Measurements from ENCODE around the gene AMN. TPM values are rescaled to one million over a fixed set of nuclear protein-coding genes. Genes with fewer than 3 reads are reported as not detected.

Gene AMN
- total RNA-seq, 2 experiments from 2014 or later, result 0.35 to 5.6 TPM

DNA sequence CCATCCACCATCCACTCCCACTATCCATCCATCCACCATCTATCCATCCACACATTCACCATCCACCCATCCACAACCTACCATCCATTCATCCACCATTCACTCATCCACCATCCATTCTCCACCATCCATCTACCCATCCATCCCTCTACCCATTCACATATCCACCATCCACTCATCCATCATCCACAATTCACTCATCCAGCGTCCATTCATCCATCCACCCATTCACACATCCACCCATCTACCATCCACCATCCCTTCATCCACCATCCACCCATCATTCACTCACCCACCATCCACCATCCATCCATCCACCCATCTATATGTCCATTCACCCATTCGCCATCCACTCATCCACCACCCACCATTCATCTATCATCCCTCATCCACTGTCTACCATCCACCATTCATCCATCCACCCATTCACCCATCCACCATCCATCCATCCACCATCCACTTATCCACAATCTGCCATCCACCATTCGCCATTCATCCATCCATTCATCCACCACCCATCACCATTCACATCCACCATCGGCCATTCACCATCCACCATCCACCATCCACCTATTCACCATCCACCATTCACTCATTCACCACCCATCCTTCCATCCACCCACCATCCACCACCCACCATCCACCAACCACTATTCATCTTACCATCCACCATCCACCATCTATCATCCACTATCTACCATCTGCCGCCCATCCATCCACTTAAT is 2.0 kb upstream of the AMN start:
- intact Hi-C loops (cut with micrococcal nuclease; ENCODE audit: unreplicated experiment), result no loop called here
- BruUV-seq (replicated peaks), result no TSS peak

DNA sequence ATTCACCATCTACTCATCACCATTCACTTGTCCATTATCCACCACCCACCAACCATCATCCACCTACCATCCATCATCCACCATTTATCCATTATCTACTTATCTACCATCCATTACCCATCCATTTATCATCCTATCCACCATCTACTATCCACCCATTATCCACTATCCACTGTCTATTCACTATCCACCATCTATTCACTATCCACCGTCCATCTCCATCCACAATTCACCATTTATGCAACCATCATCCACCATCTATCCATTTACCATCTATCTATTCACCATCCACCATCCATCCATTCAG is 1.5 kb upstream of the AMN start:
- CTCF ChIA-PET (ENCODE audit: unreplicated experiment), result no interaction called here
- BruUV-seq (replicated peaks), result no TSS peak
- POLR2A ChIA-PET, result no interaction called here
- Histone ChIP-seq H3K4me1 (ENCODE audit: insufficient read depth, low read length, poor library complexity, severe bottlenecking) (peaks cover 14% of the 10 kb centered on the region), H3K36me3 (ENCODE audit: insufficient read depth, low read length) (no peaks in the 10 kb centered on the region), H2AFZ (ENCODE audit: low read length) (no peak overlapping the region), H3K4me2 (ENCODE audit: low read length) (no peak overlapping the region), H3K79me2 (ENCODE audit: insufficient read depth, low read depth, low read length) (no peaks in the 10 kb centered on the region), H3K27ac (ENCODE audit: low read depth, low read length, poor library complexity, severe bottlenecking) (no peak overlapping the region), H3K9me2 (ENCODE audit: insufficient read depth, low read length) (no peaks in the 10 kb centered on the region), H3K4me3 (ENCODE audit: low read depth, low read length, poor library complexity, severe bottlenecking) (no peak overlapping the region), H4K20me1 (ENCODE audit: insufficient read depth, low read length) (no peaks in the 10 kb centered on the region), H3K9me3 (ENCODE audit: low read length) (no peaks in the 10 kb centered on the region)
- no peak for DNase-seq (ENCODE audit: low spot score)
- intact Hi-C loops (cut with micrococcal nuclease; ENCODE audit: unreplicated experiment), result no loop called here
- TF ChIP-seq, protein P1, sequence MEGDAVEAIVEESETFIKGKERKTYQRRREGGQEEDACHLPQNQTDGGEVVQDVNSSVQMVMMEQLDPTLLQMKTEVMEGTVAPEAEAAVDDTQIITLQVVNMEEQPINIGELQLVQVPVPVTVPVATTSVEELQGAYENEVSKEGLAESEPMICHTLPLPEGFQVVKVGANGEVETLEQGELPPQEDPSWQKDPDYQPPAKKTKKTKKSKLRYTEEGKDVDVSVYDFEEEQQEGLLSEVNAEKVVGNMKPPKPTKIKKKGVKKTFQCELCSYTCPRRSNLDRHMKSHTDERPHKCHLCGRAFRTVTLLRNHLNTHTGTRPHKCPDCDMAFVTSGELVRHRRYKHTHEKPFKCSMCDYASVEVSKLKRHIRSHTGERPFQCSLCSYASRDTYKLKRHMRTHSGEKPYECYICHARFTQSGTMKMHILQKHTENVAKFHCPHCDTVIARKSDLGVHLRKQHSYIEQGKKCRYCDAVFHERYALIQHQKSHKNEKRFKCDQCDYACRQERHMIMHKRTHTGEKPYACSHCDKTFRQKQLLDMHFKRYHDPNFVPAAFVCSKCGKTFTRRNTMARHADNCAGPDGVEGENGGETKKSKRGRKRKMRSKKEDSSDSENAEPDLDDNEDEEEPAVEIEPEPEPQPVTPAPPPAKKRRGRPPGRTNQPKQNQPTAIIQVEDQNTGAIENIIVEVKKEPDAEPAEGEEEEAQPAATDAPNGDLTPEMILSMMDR (conservative IDR thresholded peaks at IDR 0.05; ENCODE audit: low read length), result no peak
- TF ChIP-seq EZH2phosphoT487 (IDR thresholded peaks at IDR 0.05; ENCODE audit: borderline replicate concordance, low read depth, low read length), result no peak

More for the DNA sequence above, 2.0 kb upstream of the AMN start:
- TF ChIP-seq, protein P1 (conservative IDR thresholded peaks at IDR 0.05; ENCODE audit: low read length), result no peak
- TF ChIP-seq EZH2phosphoT487 (IDR thresholded peaks at IDR 0.05; ENCODE audit: borderline replicate concordance, low read depth, low read length), result no peak
- H3K4me2 ChIP-seq (ENCODE audit: low read length), result no peak overlapping the region
- H2AFZ ChIP-seq (ENCODE audit: low read length), result no peak overlapping the region
- no peaks in the 10 kb centered on the region for H3K36me3 ChIP-seq (ENCODE audit: insufficient read depth, low read length)
- CTCF ChIA-PET (ENCODE audit: unreplicated experiment), result no interaction called here
- H3K27ac ChIP-seq (ENCODE audit: low read depth, low read length, poor library complexity, severe bottlenecking), result no peak overlapping the region
- H4K20me1 ChIP-seq (ENCODE audit: insufficient read depth, low read length), result no peaks in the 10 kb centered on the region; the same call in 1 of the 2 replicates
- no peaks in the 10 kb centered on the region for H3K79me2 ChIP-seq (ENCODE audit: insufficient read depth, low read depth, low read length)
- DNase-seq (ENCODE audit: low spot score), result no peak
- no peaks in the 10 kb centered on the region for H3K9me3 ChIP-seq (ENCODE audit: low read length)
- no peaks in the 10 kb centered on the region for H3K9me2 ChIP-seq (ENCODE audit: insufficient read depth, low read length)
- no peak overlapping the region for H3K4me3 ChIP-seq (ENCODE audit: low read depth, low read length, poor library complexity, severe bottlenecking)
- POLR2A ChIA-PET, result no interaction called here
- peaks cover 14% of the 10 kb centered on the region for H3K4me1 ChIP-seq (ENCODE audit: insufficient read depth, low read length, poor library complexity, severe bottlenecking)

DNA sequence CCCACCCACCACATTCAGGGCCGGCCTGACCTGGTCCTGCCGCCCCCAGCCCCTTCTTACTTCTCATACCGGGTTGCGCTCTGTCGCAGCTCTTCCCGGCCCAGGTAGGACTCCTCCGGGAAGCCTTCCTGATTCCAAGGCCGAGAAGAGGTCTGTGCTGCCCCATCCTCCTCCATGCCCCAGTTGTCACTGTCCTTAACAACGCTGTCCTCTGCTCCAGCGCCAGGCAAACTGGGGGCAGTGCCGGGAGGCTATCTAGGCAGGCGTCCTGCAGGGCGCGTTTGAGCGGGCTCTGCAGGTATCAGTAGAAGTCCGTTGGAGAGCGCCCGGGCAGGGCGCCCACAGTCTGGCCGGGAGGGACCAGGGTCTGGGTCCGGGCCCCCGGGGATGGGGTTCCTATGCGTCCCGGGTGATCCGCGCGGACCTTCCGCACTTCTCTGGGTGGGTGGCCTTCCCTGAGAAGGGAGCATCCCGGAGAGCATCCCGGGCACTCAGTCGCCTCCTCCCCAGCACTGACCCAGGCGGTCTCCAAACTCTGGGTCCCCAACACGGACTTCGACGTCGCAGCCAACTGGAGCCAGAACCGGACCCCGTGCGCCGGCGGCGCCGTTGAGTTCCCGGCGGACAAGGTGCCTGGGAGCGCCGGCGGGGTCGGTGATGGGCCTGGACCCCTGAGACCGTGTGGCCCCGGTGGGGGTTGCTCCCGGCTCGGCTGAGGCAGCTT is 900 bp downstream of the AMN start:
- POLR2A ChIA-PET, result no interaction called here
- intact Hi-C loops (cut with micrococcal nuclease; ENCODE audit: unreplicated experiment), result no loop called here
- Histone ChIP-seq H2AFZ (ENCODE audit: low read length) (no peak overlapping the region), H4K20me1 (ENCODE audit: insufficient read depth, low read length) (no peaks in the 10 kb centered on the region), H3K9me3 (ENCODE audit: low read length) (no peaks in the 10 kb centered on the region), H3K4me1 (ENCODE audit: insufficient read depth, low read length, poor library complexity, severe bottlenecking) (peaks cover 6% of the 10 kb centered on the region), H3K4me3 (ENCODE audit: low read depth, low read length, poor library complexity, severe bottlenecking) (no peak overlapping the region), H3K9me2 (ENCODE audit: insufficient read depth, low read length) (no peaks in the 10 kb centered on the region), H3K27ac (ENCODE audit: low read depth, low read length, poor library complexity, severe bottlenecking) (no peak overlapping the region), H3K79me2 (ENCODE audit: insufficient read depth, low read depth, low read length) (no peaks in the 10 kb centered on the region), H3K36me3 (ENCODE audit: insufficient read depth, low read length) (no peaks in the 10 kb centered on the region), H3K4me2 (ENCODE audit: low read length) (no peak overlapping the region)
- no peak for DNase-seq (ENCODE audit: low spot score)
- TF ChIP-seq, protein P1 (conservative IDR thresholded peaks at IDR 0.05; ENCODE audit: low read length), result no peak
- no peak for TF ChIP-seq EZH2phosphoT487 (IDR thresholded peaks at IDR 0.05; ENCODE audit: borderline replicate concordance, low read depth, low read length)
- no TSS peak for BruUV-seq (replicated peaks)
- CTCF ChIA-PET (ENCODE audit: unreplicated experiment), result no interaction called here
